ENCODE results near the gene TRABD. TPM values are rescaled to one million over a fixed set of nuclear protein-coding genes. Genes with fewer than 3 reads are reported as not detected.

Gene TRABD
- total RNA-seq, 4 donors from 2014 or later: 18.3 to 31.0 (median 22.3) TPM

DNA sequence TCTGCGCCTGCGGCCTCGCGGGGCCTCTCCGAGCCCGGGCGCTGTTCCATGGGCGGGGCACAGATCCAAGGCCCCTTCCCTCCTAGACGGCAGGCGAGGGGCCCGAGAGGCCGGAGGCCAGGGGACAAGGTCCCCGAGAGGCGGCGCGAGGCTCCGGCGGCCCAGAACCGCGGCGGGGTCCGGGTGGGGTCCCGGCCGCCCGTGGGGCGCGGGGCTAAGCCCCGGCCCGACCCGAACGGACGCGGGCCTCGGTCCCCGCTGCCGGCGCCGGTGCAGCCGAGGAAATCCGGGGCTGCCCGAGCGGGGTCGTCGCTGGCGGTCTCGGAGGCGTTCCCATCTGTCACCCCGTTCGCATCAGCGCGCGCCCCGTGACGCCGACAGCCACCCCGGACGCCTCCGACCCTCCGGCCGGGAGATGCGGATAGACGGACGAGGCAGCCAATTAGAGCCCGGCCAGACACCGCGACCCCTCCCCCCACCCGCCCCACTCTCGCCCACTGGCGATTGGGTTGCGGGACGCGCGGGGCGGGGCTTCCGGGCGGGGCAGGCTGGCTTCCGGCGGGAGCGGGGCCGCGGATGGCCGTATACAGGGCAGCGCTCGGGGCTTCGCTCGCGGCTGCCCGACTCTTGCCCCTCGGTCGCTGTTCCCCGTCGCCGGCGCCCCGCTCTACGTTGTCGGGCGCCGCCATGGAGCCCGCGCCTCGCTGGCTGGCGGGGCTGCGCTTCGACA is 14.9 kb downstream of the TRABD start, which contains the start of gene SELENOO:
TSS of gene SELENOO (plus strand) at position 551 of the 730 bp plus-strand sequence. CDS start at position 577, 26 bp downstream.
- WGBS: 2% methylated on average over 10 of the region's 105 CpGs
- Histone ChIP-seq H3K27me3 (no peaks in the 10 kb centered on the region), H3K4me3 (peak within 1 kb of the TSS; percentile 73 to 96 (median 90)), H3K36me3 (peaks cover 0 to 45% (median 39%) of the 10 kb centered on the region in 4 donors), H3K9me3 (no peaks in the 10 kb centered on the region), H3K4me1 (peaks cover 22 to 40% (median 36%) of the 10 kb centered on the region in 4 donors), H3K27ac (replicated peaks in 1 of 4) (peak within 1 kb of the TSS; percentile 81 to 88 (median 82))
- DNase-seq (ENCODE audit: extremely low spot score): peak; percentile 98
- intact Hi-C loops (cut with DNase I): no loop called here
- TF ChIP-seq EP300 (IDR thresholded peaks at IDR 0.05): no peak
- peak; percentile 84 to 92 for TF ChIP-seq POLR2AphosphoS5 (IDR thresholded peaks at IDR 0.05)
- TF ChIP-seq POLR2A (IDR thresholded peaks at IDR 0.05; ENCODE audit: low read depth): peak; percentile 78
- TF ChIP-seq, protein P1, sequence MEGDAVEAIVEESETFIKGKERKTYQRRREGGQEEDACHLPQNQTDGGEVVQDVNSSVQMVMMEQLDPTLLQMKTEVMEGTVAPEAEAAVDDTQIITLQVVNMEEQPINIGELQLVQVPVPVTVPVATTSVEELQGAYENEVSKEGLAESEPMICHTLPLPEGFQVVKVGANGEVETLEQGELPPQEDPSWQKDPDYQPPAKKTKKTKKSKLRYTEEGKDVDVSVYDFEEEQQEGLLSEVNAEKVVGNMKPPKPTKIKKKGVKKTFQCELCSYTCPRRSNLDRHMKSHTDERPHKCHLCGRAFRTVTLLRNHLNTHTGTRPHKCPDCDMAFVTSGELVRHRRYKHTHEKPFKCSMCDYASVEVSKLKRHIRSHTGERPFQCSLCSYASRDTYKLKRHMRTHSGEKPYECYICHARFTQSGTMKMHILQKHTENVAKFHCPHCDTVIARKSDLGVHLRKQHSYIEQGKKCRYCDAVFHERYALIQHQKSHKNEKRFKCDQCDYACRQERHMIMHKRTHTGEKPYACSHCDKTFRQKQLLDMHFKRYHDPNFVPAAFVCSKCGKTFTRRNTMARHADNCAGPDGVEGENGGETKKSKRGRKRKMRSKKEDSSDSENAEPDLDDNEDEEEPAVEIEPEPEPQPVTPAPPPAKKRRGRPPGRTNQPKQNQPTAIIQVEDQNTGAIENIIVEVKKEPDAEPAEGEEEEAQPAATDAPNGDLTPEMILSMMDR (IDR thresholded peaks at IDR 0.05): peak in 1 of 3 experiments; percentile 11

DNA sequence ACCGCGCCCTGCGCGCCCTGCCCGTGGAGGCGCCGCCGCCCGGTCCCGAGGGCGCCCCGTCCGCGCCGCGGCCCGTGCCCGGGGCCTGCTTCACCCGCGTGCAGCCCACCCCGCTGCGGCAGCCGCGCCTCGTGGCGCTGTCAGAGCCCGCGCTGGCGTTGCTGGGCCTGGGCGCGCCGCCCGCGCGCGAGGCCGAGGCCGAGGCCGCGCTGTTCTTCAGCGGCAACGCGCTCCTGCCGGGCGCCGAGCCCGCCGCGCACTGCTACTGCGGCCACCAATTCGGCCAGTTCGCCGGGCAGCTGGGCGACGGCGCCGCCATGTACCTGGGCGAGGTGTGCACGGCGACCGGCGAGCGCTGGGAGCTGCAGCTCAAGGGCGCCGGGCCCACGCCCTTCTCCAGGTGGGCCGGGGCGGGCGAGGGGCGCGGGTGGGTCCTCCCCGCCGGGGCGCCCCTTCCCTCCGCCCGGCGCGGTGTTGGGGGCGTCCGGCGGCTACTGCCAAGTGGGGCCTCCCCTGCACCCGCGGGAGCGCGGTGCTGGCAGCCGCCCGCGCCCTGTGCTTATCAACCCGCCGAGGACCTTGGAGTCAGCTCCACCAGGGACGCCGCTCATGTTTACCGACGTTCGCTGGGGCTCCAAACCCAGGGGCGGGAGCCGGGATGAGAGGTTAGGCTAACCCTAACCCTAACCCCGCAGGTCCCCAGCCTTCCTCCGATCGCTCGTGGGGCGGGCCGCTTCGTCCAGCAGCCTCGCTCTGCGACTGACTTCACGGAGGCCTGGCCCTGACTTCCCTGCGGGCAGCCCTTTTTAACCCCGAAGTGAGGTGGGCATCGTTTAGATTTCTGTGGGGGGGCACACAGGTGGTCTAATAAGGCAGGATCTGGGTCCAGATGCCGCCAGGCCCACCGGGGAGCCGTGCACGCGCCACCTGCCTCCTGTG is 15.7 kb downstream of the TRABD start:
- Histone ChIP-seq H3K4me3 (peak overlapping the region; percentile 73 to 96 (median 90)), H3K27ac (replicated peaks in 1 of 4) (peak overlapping the region; percentile 81 to 88 (median 82)), H3K27me3 (no peaks in the 10 kb centered on the region), H3K9me3 (no peaks in the 10 kb centered on the region), H3K4me1 (peaks cover 25 to 49% (median 44%) of the 10 kb centered on the region in 4 donors), H3K36me3 (peaks cover 0 to 41% (median 38%) of the 10 kb centered on the region in 4 donors)
- 27% methylated on average over 7 of the region's 115 CpGs for WGBS
- TF ChIP-seq EP300 (IDR thresholded peaks at IDR 0.05): no peak
- no peak for TF ChIP-seq POLR2A (IDR thresholded peaks at IDR 0.05; ENCODE audit: low read depth)
- TF ChIP-seq, protein P1 (IDR thresholded peaks at IDR 0.05): no peak
- TF ChIP-seq POLR2AphosphoS5 (IDR thresholded peaks at IDR 0.05): no peak
- intact Hi-C loops (cut with DNase I): no loop called here
- DNase-seq (ENCODE audit: extremely low spot score): no peak

DNA sequence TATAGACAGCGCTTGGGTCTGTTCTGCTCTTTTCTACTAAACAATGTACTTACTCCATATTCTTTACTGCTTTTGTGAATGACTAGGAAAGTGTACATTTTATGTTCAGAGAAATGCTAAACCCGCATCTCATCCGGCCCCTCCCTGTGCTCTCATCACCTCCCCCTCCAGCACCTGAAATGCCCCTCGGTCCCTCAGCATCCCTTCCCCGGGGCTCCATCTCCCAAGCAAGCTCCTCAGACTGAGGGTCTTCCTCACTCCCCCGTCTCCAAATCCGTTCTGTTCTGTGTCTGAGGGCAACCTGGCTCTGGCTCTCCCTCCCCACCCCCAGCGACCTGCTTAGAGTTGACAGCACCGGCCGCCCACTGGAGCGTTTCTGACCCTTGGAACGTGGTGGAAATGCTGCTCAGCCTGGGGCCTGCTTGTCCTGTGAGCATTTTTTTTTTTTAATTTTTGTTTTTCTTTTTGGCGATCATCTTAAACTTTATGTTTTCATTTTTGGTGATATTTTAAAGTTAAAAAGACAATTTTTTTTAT is 16.5 kb downstream of the TRABD start:
- intact Hi-C loops (cut with DNase I): no loop called here
- WGBS: 69% methylated on average over 13 of the region's 13 CpGs
- Histone ChIP-seq H3K27me3 (no peaks in the 10 kb centered on the region), H3K9me3 (no peaks in the 10 kb centered on the region), H3K36me3 (peaks cover 3 to 43% (median 40%) of the 10 kb centered on the region in 4 donors), H3K27ac (replicated peaks in 1 of 4) (peak overlapping the region in 1 of 4 donors; percentile 83), H3K4me1 (peaks cover 33 to 56% (median 51%) of the 10 kb centered on the region in 4 donors), H3K4me3 (peak overlapping the region; percentile 73 to 96 (median 90))
- TF ChIP-seq, protein P1 (IDR thresholded peaks at IDR 0.05): no peak
- TF ChIP-seq EP300 (IDR thresholded peaks at IDR 0.05) (no peak), POLR2AphosphoS5 (IDR thresholded peaks at IDR 0.05) (no peak), POLR2A (IDR thresholded peaks at IDR 0.05; ENCODE audit: low read depth) (no peak)
- no peak for DNase-seq (ENCODE audit: extremely low spot score)

DNA sequence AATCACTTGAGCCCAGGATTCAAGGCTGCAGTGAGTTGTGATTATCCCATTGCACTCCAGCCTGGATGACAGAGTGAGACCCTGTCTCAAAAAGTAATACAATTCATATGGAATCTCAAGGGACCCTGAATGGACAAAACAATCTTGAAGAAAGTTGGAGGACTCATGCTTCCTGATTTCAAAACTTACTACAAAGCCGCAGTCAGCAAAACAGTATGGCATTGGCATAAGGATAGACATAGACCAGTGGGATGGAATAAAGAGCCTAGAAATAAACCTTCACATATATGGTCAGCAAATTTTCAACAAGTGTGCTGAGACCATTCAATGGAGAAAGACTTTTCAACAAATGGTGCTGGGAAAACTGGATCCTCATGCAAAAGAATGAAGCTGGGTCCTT is 17.6 kb downstream of the TRABD start:
- Histone ChIP-seq H3K4me3 (no peak overlapping the region), H3K27ac (replicated peaks in 1 of 4) (no peak overlapping the region), H3K4me1 (peaks cover 39 to 62% (median 57%) of the 10 kb centered on the region in 4 donors), H3K9me3 (no peaks in the 10 kb centered on the region), H3K36me3 (peaks cover 3 to 41% (median 38%) of the 10 kb centered on the region in 4 donors), H3K27me3 (no peaks in the 10 kb centered on the region)
- intact Hi-C loops (cut with DNase I): no loop called here
- TF ChIP-seq, protein P1 (IDR thresholded peaks at IDR 0.05): no peak
- TF ChIP-seq POLR2AphosphoS5 (IDR thresholded peaks at IDR 0.05): no peak
- TF ChIP-seq EP300 (IDR thresholded peaks at IDR 0.05): no peak
- TF ChIP-seq POLR2A (IDR thresholded peaks at IDR 0.05; ENCODE audit: low read depth): no peak
- DNase-seq (ENCODE audit: extremely low spot score): no peak
- WGBS: 100% methylated on average over 1 of the region's 1 CpG

Measured in esophagus muscularis mucosa (tissue), 4 donors.